GM18858 (cell line): ENCODE results near the gene MROH2B.
"Not testable (repeated sequence)": the region's sequence is repeated elsewhere in the genome, so short reads cannot be mapped to it uniquely, and the experiment has no call there.

Source experiments
- ATAC-seq: cut with Tn5 transposase; IDR thresholded peaks from one replicate; pipeline ENCODE4 v1.9.1; 2021; ENCODE audit not compliant: unreplicated experiment

MROH2B gene

DNA sequence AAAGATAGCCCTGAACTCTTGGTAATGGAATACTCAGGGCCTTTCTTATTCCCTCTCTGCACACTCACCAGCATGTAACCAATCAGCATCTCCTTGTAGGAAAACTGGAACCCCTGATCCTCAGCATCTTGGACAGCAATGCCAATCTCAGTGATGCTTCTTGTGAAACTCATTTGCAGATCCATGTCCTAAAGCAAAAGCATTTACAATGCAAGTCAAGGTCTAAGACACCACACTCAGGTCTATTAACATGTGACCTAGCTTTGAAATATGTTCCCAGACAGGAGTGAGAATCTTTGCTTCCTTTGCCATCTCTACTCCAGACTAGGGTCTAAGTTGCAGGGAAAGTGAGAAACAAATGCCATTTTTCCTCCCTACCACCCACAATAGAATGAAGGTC, 38.2 kb downstream of the MROH2B start:
- ATAC-seq = no peak

- ATAC-seq = not testable (repeated sequence)
Observed at GRCh38 chr5:41022600-41022999, 48.5 kb downstream of the MROH2B start.

GRCh38 chr5:41012318-41012717, 58.8 kb downstream of the MROH2B start:
- no peak for ATAC-seq

DNA sequence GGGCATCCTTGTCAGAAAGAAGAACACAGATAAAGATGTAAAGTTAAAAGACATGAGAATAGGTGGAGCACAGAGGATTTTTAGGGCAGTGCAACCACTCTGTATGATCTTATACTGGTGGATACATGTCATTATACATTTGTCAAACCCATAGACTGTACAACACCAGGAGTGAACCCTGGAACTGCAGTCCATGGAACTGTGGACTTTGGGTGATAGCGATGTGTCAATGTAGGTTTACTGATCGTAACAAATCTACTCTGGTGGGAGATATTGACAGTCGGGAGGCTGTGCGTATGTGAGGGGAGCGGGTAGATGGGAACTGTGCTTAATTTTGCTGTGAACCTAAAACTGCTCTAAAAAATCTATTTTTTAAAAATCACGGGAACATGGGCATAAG, 60.6 kb downstream of the MROH2B start:
- no peak for ATAC-seq

DNA sequence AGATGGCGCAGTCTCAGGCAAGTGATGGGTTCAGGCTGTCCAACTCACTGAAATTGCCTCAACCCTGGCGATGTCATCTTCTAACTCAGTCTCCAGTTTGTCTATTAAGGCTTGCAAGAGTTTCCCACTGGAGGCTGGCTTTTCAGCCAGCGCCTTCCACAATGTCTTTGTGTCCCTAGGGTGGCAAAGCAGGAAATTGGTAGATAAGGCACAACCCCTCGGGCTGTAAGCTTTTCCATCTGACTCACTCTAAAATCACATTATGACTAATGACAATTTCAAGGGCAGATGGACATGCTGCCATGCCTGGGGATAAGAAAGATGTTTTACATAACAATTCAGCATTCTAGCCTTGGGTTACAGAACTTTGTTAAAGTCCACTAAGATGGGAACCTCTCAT, 61.9 kb downstream of the MROH2B start:
- no peak for ATAC-seq

DNA sequence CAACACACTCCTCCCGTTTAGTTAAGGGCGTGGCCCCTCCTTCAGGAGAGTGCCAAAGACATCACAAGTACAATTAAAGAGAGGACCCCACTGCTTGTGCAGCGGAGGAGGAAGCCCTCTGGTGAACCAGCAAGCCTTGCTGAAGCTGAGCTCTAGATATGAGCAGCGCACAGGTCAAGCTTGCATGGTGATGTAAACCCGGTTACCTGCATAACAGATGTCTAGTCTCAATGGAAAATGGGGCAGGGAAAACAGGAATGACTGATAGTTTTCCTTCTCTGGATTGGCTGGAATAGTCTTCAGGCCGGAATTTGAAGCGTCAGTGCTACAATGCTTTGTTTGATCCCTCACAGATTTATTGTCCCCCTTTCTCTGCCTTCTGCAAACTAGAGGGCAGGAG, 66.2 kb downstream of the MROH2B start:
- ATAC-seq = no peak

- no peak for ATAC-seq
Observed at GRCh38 chr5:41003670-41004376, 67.3 kb downstream of the MROH2B start.

DNA sequence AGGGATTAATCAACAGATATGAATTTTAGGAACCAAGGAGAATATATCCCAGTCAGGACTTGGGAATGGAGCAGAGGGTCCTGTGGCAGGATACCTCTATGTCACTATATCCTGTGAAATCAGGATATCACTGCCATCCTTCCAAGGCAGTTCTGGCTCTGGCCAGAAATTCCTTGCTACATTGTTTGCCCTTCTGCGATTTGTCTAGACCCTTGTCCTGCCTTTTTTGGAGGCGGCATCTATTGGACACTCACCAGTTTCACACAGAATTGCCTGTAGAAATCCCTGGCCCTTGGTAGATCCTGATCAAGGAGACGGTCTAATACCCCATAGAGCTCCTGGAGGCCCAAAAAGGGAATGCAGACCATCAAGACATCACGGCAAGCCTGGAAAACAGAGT, 71.2 kb downstream of the MROH2B start:
- no peak for ATAC-seq

GRCh38 chr5:40999142-40999541, 72.0 kb downstream of the MROH2B start:
- ATAC-seq = no peak

DNA sequence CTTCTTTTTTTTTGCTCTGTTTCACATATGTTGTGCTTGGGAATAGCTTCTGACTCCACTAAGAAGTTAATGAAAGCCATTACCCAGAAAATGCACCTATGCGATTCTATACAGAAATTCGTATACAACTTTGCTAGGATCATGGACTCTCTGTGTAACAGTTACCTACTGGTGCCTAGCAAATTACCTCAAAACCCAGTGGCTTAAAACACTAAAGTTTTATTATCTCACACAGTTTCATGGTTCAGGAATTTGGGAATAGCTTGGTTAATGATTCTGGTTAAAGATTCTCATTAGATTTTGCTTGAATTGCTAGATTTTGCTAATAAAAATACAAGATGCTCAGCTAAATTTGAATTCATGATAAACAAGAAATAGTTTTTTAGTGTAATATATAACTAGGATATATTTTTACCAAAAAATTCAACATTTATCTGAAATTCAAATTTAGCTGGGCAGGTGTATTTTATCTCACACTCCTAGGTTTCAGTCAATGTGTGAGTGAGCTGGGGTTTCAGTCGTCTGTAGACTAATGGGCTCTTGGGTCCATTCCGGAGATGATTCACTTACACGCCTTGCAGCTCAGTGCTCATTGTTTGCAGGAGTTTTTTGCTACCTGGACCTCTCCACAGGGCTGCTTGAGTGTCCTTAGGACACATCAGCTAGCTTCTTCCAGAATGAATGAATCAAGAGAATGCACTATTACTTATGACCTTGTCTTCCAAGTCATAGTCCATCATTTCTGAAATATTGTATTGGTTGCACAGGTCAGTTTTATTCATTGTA, 75.1 kb downstream of the MROH2B start:
- ATAC-seq = no peak

DNA sequence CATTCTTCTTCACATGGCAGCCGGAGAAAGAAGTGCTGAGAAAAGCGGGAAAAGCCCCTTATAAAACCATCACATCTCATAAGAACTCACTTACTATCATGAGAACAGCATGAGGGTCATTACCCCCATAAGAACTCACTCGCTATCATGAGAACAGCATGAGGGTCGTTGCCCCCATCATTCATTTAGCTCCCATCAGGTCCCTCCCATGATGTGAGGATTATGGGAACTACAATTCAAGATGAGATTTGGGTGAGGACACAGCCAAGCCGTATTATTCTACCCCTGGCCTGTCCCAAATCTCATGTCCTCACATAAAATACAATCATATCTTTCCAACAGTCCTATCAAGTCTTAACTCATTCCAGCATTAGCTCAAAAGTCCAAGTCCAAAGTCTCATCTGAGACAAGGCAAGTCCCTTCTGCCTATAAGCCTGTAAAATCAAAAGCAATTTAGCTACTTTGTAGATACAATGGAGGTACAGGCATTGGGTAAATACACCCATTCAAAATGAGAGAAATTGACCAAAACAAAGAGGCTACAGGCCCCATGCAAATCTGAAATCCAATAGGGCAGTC, 79.1 kb downstream of the MROH2B start:
- no peak for ATAC-seq

DNA sequence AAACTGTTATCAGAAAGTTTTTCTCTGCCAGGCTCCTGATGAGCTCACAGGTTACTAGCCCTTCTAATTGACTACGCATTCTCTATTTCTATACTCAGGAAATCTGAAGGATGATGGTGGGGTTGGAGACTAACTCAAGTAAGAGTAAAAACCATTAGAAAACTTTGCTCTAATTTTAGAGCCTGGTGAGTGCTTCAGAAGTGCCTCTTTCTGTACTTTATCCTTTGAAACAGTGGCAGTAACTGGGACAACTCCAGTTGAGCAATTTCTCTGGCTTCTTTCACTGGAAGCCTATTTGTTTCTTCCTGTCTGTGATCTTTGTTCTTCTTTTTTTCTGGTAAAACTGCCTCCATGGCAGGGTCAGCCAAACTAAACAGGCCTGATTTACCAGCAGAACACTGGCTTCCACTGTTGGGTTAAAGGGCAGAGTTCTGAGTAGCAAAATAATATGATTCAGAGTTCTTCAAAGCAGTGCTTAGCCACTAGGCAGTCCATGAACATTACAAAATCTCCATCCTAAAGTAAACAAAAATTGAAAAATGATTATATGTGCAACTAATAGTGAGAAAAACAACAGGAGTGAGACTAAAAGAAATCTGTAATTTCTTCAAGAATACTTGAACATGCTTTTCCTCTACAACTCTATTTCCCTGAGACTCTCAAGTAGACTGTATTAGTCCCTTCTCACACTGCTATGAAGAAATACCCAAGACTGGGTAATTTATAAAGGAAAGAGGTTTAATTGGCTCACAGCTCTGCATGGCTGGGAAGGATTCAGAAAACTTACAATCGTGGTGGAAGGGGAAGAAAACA, 79.8 kb downstream of the MROH2B start:
- ATAC-seq = no peak

DNA sequence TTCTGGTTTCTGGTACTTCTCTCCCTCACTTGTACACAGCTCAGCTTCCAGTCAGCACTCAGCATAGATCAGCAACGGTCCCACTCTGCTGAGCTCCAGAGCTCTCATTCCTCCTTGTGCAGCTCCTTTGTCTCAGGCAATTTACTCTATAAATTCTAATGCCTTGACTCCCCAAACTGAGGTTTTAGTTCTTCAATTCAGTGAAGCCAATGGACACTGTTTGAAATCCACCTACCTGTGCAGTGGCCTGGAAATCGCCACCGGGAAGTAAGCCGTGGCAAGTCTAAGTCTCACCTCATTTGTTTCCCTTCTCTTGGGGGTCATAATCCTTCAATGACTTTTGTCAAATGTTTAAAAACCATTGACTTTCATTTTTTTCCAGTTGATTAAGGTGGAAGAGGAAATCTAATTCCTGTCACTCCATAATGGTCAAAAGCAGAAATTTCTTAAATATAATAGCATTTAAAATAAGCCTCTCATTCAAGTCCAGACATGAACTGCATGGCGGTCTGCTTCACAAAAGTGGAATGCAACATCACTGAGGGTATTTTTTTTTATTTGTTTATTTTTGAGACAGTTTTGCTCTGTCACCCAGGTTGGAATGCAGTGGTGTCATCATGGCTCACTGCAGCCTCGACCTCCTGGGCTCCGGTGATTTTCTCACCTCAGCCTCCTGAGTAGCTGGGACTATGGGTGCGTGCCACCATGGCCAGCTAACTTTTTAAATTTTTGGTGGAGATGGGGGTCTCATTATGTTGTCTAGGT, 82.2 kb downstream of the MROH2B start:
- no peak for ATAC-seq

DNA sequence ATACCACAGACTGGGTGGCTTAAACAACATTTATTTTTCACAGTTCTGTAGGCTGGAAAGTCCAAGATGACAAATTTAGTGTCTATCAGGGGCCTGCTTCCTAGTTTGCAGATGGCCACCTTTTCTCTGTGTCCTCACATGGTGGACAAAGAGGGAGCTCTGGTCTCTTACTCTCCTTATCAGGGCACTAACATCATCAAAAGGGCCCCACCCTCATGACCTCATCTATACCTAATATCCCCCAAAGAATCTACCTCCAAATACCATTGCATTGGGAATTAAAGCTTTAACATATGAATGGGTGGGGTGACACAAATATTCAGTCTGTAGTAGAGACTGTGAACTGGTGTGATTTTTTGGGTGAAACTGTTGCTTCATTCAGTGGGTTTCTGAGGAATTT, 83.8 kb downstream of the MROH2B start:
- no peak for ATAC-seq

- no peak for ATAC-seq
Observed at GRCh38 chr5:40986666-40987065, 84.5 kb downstream of the MROH2B start.

GRCh38 chr5:40985501-40985900, 85.6 kb downstream of the MROH2B start:
- no peak for ATAC-seq

GRCh38 chr5:40984884-40985283, 86.3 kb downstream of the MROH2B start:
- ATAC-seq = no peak

DNA sequence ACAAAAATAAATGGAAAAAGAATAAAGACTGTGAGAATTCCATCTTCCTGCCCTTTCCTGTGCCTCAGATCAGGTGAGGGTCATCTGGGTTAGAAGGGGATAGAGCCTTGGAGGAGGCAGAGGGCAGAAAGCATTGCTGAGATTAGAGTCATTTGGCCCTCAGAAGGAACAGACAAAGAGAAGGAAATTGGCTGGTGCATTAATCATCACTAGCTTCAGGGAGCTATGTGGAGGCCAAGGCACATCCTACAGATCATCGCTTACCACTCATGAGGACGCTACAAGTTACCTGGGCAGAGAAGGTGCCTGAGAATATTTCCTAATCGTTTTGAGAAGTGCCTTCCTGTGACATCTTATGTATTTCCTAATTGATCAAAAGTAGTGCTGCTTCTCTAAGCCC, 87.4 kb downstream of the MROH2B start:
- ATAC-seq = no peak

DNA sequence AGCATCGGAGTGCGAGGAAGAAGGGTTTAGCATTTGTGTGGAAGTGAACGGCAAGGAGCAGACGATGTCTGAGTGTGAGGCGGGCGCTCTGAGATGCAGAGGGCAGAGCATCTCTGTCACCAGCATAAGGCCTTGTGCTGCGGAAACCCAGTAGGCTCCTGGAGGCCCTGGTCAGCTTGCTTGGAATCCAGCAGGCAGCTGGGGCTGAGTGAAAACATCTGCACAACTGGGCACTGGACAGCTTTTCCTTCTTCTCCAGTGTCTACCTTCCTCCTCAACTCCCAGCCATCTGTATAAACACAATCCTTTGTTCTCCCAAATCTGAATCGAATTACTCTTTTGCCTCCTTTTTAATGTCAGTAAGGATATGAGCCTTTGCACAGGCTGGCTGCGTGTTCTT, 89.7 kb downstream of the MROH2B start:
- no peak for ATAC-seq

- ATAC-seq = no peak
Observed at GRCh38 chr5:40976836-40977235, 94.3 kb downstream of the MROH2B start.

DNA sequence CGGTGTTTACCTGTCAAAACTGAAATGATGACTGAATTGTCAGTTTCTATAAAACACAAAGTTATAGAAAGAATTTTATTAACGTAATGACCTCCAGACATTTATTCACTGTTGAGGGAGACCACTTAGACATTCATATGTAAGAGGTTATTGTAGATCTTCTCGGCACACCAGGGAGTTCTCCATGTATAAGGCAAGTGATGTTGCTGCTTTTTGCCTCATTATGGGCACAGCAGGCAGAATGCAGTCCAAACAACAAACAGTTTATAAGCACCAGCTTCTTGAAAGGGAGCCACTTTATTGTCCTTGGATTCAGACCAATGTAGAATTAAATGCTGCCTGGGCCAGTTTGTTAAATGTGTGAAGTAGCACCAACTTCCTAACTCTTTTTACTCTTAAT, 95.1 kb downstream of the MROH2B start:
- no peak for ATAC-seq
